ENCODE measurements around the gene ZNF841.
"Not testable (repeated sequence)": the region's sequence is repeated elsewhere in the genome, so short reads cannot be mapped to it uniquely, and the experiment has no call there.

ZNF841 gene

GRCh38 chr19:52095172-52096014 lies at the start of gene ZNF841:
Gene ZNF841 (minus strand): TSS chr19:52095765. CDS start chr19:52084801, 10,964 bp downstream.
- DNase-seq (ENCODE audit: low read depth), result peak; percentile 70

- no peak for DNase-seq (ENCODE audit: low read depth)
These were observed 46.5 kb upstream of the ZNF841 start for GRCh38 chr19:52142001-52142595.

GRCh38 chr19:52141203-52141602 lies 45.6 kb upstream of the ZNF841 start:
- no peak for DNase-seq (ENCODE audit: low read depth)

GRCh38 chr19:52140032-52140710 lies 44.6 kb upstream of the ZNF841 start:
- no peak for DNase-seq (ENCODE audit: low read depth)

- DNase-seq (ENCODE audit: low read depth), result peak; percentile 71
These were observed 43.9 kb upstream of the ZNF841 start, which contains the start of gene ZNF616 for GRCh38 chr19:52139252-52140031. Gene ZNF616 (minus strand): TSS chr19:52139938. CDS start chr19:52130512, 9,426 bp downstream.

GRCh38 chr19:52138983-52139251 lies 43.4 kb upstream of the ZNF841 start:
- DNase-seq (ENCODE audit: low read depth), result no peak

- DNase-seq (ENCODE audit: low read depth), result no peak
These were observed 42.9 kb upstream of the ZNF841 start for GRCh38 chr19:52138278-52138982.

GRCh38 chr19:52120286-52120685 lies 24.7 kb upstream of the ZNF841 start:
- no peak for DNase-seq (ENCODE audit: low read depth)

- no peak for DNase-seq (ENCODE audit: low read depth)
These were observed 20.0 kb upstream of the ZNF841 start for GRCh38 chr19:52115526-52116053.

GRCh38 chr19:52114691-52115090 lies 19.1 kb upstream of the ZNF841 start:
- DNase-seq (ENCODE audit: low read depth), result no peak

- DNase-seq (ENCODE audit: low read depth), result no peak
These were observed 17.1 kb upstream of the ZNF841 start for GRCh38 chr19:52112624-52113023.

- DNase-seq (ENCODE audit: low read depth), result no peak
These were observed 15.2 kb upstream of the ZNF841 start for GRCh38 chr19:52110780-52111179.

- no peak for DNase-seq (ENCODE audit: low read depth)
These were observed 7.2 kb upstream of the ZNF841 start for GRCh38 chr19:52102782-52103181.

- no peak for DNase-seq (ENCODE audit: low read depth)
These were observed 6.4 kb upstream of the ZNF841 start for GRCh38 chr19:52101866-52102562.

GRCh38 chr19:52099497-52100138 lies 4.1 kb upstream of the ZNF841 start:
- peak; percentile 13 for DNase-seq (ENCODE audit: low read depth)

- DNase-seq (ENCODE audit: low read depth), result not testable (repeated sequence)
These were observed 851 bp upstream of the ZNF841 start for GRCh38 chr19:52096416-52096815.

- no peak for DNase-seq (ENCODE audit: low read depth)
These were observed 937 bp downstream of the ZNF841 start for GRCh38 chr19:52094526-52095130.

GRCh38 chr19:52086481-52086880 lies 9.1 kb downstream of the ZNF841 start:
- DNase-seq (ENCODE audit: low read depth), result no peak

GRCh38 chr19:52070496-52070895 lies 25.1 kb downstream of the ZNF841 start:
- DNase-seq (ENCODE audit: low read depth), result no peak

- DNase-seq (ENCODE audit: low read depth), result no peak
These were observed 25.9 kb downstream of the ZNF841 start for GRCh38 chr19:52069653-52070052.

All from HS-5 (cell line).